GM19025 (cell line): ENCODE data around the gene ENDOD1.
A peak's percentile ranks its signal among the peaks of the same experiment; 100 is the strongest.

Experiments
- ATAC-seq: cut with Tn5 transposase; IDR thresholded peaks from one replicate; pipeline ENCODE4 v1.9.1; 2021; ENCODE audit warnings: mild to moderate bottlenecking, low read depth, moderate library complexity; ENCODE audit not compliant: unreplicated experiment

The ENDOD1 gene

GRCh38 chr11:95076416-95076815 is 13.2 kb upstream of the ENDOD1 start:
- ATAC-seq: peak; percentile 59

GRCh38 chr11:95076981-95077380 is 12.7 kb upstream of the ENDOD1 start:
- no peak for ATAC-seq

- ATAC-seq: no peak
These were observed 11.1 kb upstream of the ENDOD1 start for GRCh38 chr11:95078526-95078925.

GRCh38 chr11:95081010-95081409 is 8.6 kb upstream of the ENDOD1 start:
- no peak for ATAC-seq

- no peak for ATAC-seq
These were observed 8.2 kb upstream of the ENDOD1 start for GRCh38 chr11:95081412-95081811.

- no peak for ATAC-seq
These were observed 7.1 kb upstream of the ENDOD1 start for GRCh38 chr11:95082576-95083001.

GRCh38 chr11:95084509-95084908 is 5.1 kb upstream of the ENDOD1 start:
- no peak for ATAC-seq

- ATAC-seq: peak; percentile 14
These were observed 4.4 kb upstream of the ENDOD1 start for GRCh38 chr11:95085117-95085816.

- ATAC-seq: no peak
These were observed 3.5 kb upstream of the ENDOD1 start for GRCh38 chr11:95086151-95086550.

- ATAC-seq: no peak
These were observed 2.6 kb upstream of the ENDOD1 start for GRCh38 chr11:95086836-95087570.

- peak; percentile 40 for ATAC-seq
These were observed 563 bp upstream of the ENDOD1 start for GRCh38 chr11:95088946-95089619.

- ATAC-seq: no peak
These were observed 2.1 kb downstream of the ENDOD1 start for GRCh38 chr11:95091663-95092180.

GRCh38 chr11:95092549-95093324 is 3.1 kb downstream of the ENDOD1 start:
- ATAC-seq: no peak

- ATAC-seq: no peak
These were observed 3.9 kb downstream of the ENDOD1 start for GRCh38 chr11:95093548-95093947.

- ATAC-seq: peak; percentile 82
These were observed 6.4 kb downstream of the ENDOD1 start for GRCh38 chr11:95095858-95096587.

- no peak for ATAC-seq
These were observed 7.6 kb downstream of the ENDOD1 start for GRCh38 chr11:95097209-95097608.

- ATAC-seq: no peak
These were observed 9.2 kb downstream of the ENDOD1 start for GRCh38 chr11:95098826-95099225.

- ATAC-seq: no peak
These were observed 10.6 kb downstream of the ENDOD1 start for GRCh38 chr11:95100191-95100648.

- no peak for ATAC-seq
These were observed 11.3 kb downstream of the ENDOD1 start for GRCh38 chr11:95100856-95101507.
